ENCODE results near the gene DRG1.
"Not testable (repeated sequence)": the region's sequence is repeated elsewhere in the genome, so short reads cannot be mapped to it uniquely, and the experiment has no call there.

DRG1 gene

GRCh38 chr22:31474743-31475142 lies 75.3 kb downstream of the DRG1 start:
- Histone ChIP-seq H3K27me3 (ENCODE audit: control insufficient read depth, insufficient read depth, low read length) (no peaks in the 10 kb centered on the region), H3K36me3 (ENCODE audit: control insufficient read depth, insufficient read depth, low read length) (peaks cover 42% of the 10 kb centered on the region), H3K4me3 (ENCODE audit: low read depth, low read length) (no peak overlapping the region), H3K9me3 (ENCODE audit: control insufficient read depth, insufficient read depth, low read depth, low read length) (no peaks in the 10 kb centered on the region), H3K9ac (ENCODE audit: low read length) (no peak overlapping the region), H3K4me1 (ENCODE audit: control insufficient read depth, insufficient read depth, low read length) (no peaks in the 10 kb centered on the region), H3K27ac (ENCODE audit: low read depth, low read length) (no peak overlapping the region)

- Histone ChIP-seq H3K27ac (ENCODE audit: low read depth, low read length) (no peak overlapping the region), H3K4me3 (ENCODE audit: low read depth, low read length) (no peak overlapping the region), H3K9me3 (ENCODE audit: control insufficient read depth, insufficient read depth, low read depth, low read length) (no peaks in the 10 kb centered on the region), H3K9ac (ENCODE audit: low read length) (no peak overlapping the region), H3K27me3 (ENCODE audit: control insufficient read depth, insufficient read depth, low read length) (no peaks in the 10 kb centered on the region), H3K4me1 (ENCODE audit: control insufficient read depth, insufficient read depth, low read length) (no peaks in the 10 kb centered on the region), H3K36me3 (ENCODE audit: control insufficient read depth, insufficient read depth, low read length) (peaks cover 44% of the 10 kb centered on the region)
These were observed 76.4 kb downstream of the DRG1 start for GRCh38 chr22:31475800-31476199.

GRCh38 chr22:31477329-31477728 lies 77.9 kb downstream of the DRG1 start:
- no peaks in the 10 kb centered on the region for H3K4me1 ChIP-seq (ENCODE audit: control insufficient read depth, insufficient read depth, low read length)
- peaks cover 43% of the 10 kb centered on the region for H3K36me3 ChIP-seq (ENCODE audit: control insufficient read depth, insufficient read depth, low read length)
- no peak overlapping the region for H3K27ac ChIP-seq (ENCODE audit: low read depth, low read length)
- H3K9ac ChIP-seq (ENCODE audit: low read length): no peak overlapping the region
- H3K27me3 ChIP-seq (ENCODE audit: control insufficient read depth, insufficient read depth, low read length): no peaks in the 10 kb centered on the region
- H3K9me3 ChIP-seq (ENCODE audit: control insufficient read depth, insufficient read depth, low read depth, low read length): no peaks in the 10 kb centered on the region
- H3K4me3 ChIP-seq (ENCODE audit: low read depth, low read length): no peak overlapping the region

GRCh38 chr22:31481129-31481528 lies 81.7 kb downstream of the DRG1 start:
- no peak overlapping the region for H3K9ac ChIP-seq (ENCODE audit: low read length)
- peaks cover 62% of the 10 kb centered on the region for H3K36me3 ChIP-seq (ENCODE audit: control insufficient read depth, insufficient read depth, low read length)
- H3K27ac ChIP-seq (ENCODE audit: low read depth, low read length): no peak overlapping the region
- no peaks in the 10 kb centered on the region for H3K27me3 ChIP-seq (ENCODE audit: control insufficient read depth, insufficient read depth, low read length)
- no peak overlapping the region for H3K4me3 ChIP-seq (ENCODE audit: low read depth, low read length)
- no peaks in the 10 kb centered on the region for H3K4me1 ChIP-seq (ENCODE audit: control insufficient read depth, insufficient read depth, low read length)
- no peaks in the 10 kb centered on the region for H3K9me3 ChIP-seq (ENCODE audit: control insufficient read depth, insufficient read depth, low read depth, low read length)

GRCh38 chr22:31482470-31482869 lies 83.1 kb downstream of the DRG1 start:
- H3K4me3 ChIP-seq (ENCODE audit: low read depth, low read length); H3K9ac ChIP-seq (ENCODE audit: low read length); H3K27me3 ChIP-seq (ENCODE audit: control insufficient read depth, insufficient read depth, low read length); H3K9me3 ChIP-seq (ENCODE audit: control insufficient read depth, insufficient read depth, low read depth, low read length); H3K4me1 ChIP-seq (ENCODE audit: control insufficient read depth, insufficient read depth, low read length); H3K27ac ChIP-seq (ENCODE audit: low read depth, low read length): not testable (repeated sequence)
- peaks cover 62% of the 10 kb centered on the region for H3K36me3 ChIP-seq (ENCODE audit: control insufficient read depth, insufficient read depth, low read length)

Measured in HUES6 (cell line).